RPMI7951 (cell line): ENCODE data around the gene SURF1. TPM values are rescaled to one million over a fixed set of nuclear protein-coding genes. Genes with fewer than 3 reads are reported as not detected.

Source experiments
- DNase-seq: peaks from one replicate; pipeline ENCODE4 v3.0.0-alpha.2; 2012; ENCODE audit warnings: low read depth
- total RNA-seq: library from RNA; depleted of rRNA; stranded (reverse); fragments of >200 nt; shearing (Covaris generic); gene quantifications from 2 replicates; pipeline ENCODE4 v1.2.3, GENCODE V29; 2014

Gene SURF1
- total RNA-seq, 1 experiment from 2014 or later: 13.3 TPM

- DNase-seq: no peak
Measured at GRCh38 chr9:133362359-133363044, 6.2 kb upstream of the SURF1 start.

DNA sequence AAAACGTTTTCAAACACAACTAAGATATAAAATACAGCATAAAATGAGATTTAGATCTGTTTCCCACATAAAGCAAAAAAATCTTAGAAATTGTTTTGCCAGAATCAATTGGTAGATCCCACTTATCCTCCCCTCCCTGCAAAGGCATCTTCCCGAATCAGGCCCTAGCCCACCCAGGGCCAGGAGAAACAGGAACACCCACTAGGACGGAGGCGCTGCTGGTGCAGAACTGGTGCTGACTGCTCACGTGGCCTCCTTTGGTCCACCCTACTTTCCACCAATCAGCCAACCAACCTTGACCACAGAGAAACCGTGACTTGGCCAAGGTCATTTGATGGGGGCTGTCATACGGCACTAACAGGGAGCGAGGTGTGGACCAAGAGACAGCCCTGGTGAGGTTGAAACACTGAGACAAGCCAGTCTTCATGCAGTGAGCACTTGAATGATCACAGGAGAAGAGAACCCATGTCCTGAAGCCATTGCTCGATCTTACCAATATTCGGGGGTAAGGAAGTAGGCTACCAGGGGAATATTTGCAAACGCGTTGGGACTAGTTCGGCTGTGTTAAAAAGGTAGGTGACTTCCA is 5.3 kb upstream of the SURF1 start:
- DNase-seq: no peak

- no peak for DNase-seq
Measured at GRCh38 chr9:133360400-133361393, 4.4 kb upstream of the SURF1 start.

- no peak for DNase-seq
Measured at GRCh38 chr9:133359399-133360175, 3.3 kb upstream of the SURF1 start.

DNA sequence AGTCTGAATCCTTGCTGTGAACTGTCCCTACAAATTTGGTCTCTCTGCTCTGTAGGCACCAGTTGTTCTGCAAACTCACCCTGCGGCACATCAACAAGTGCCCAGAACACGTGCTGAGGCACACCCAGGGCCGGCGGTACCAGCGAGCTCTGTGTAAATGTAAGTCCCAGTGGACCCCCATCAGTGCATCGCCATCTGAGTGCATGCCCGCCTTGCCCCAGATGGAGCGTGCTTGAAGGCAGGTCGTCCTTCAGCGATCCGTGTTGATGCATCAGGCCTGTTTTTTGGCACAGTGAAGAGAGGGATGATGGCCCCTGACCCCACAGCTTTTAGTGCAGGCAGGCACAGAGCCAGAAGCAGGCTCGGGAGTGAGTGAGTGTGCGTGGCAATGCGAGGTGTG is 1.4 kb upstream of the SURF1 start:
- DNase-seq: no peak

DNA sequence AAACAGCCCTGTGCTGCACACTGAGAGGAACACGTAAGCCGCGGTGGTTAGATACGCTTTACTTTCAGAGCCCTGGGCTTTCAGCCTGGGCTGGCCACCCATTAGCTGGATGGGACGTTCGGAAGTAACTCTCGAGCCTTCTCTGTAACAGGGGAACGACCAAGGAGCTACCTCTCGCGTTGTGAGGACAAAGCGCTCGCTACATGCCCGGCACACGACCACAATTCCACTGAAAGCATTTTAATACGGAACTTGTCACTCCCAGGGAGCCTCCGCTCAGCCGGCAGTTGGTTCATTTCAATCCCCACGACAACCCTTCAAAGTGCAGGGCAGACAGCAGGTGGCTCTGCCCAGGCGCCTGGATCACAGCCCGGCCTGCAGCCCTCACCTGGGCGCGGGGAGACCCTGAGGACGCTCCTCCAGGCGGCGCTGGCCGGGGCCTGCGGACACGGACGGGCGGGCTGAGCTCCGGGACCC is 368 bp downstream of the SURF1 start:
- DNase-seq: no peak

- no peak for DNase-seq
Measured at GRCh38 chr9:133354766-133355165, 1.5 kb downstream of the SURF1 start.

DNA sequence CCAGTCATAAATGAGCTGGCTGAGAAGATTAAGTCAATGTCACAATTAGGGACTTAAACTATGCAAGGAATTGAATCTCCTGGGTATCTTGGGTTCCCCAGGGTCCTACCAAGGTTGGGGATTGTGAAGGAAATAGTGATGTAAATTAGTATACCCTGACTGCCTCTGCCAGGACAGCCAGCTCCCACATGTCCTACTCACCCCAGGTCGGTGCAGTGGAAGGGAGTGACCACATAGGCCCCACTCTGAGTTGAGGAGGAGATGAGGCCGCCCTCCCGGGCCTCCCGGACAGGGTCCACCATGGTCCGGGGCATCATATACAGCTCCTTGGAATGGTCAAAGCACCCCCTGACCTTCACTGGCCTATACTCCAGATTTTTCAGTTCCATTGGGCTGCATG is 2.7 kb downstream of the SURF1 start:
- no peak for DNase-seq

- no peak for DNase-seq
Measured at GRCh38 chr9:133352635-133353340, 3.5 kb downstream of the SURF1 start.

DNA sequence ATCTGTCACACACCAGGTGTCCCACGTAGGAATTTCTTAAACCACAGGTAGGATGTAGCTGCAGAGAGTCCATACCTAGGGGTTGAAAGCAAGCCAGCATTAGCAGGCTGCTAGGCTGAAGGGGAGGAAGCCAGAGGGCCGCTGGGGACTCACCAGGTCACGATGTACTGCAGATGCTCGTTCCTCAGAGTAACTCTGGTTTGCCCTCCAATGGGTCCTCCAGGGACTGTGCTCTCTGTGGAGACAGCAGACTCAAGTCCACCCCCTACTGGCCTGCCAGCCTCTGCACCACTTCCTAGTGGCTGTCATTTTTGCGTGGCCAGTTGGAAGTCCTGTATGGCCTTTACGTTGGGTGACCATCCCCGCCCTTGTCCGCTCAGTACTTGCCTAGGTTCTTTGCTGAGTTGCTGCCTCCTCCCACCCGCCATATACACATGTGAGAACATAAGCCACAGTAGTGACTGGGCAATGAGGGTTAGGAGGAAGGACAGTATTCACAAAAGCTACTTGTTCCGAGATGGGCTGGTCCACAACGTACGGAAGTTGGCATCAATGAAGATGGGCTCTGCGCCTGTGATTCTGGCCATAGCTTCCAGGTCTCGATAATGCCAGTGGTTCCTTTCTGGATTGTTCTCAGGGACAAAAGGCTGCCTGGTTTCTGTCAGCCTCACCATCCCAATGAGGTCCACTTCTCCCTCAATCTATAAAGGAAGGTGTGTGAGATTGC is 4.2 kb downstream of the SURF1 start:
- peak; percentile 60 for DNase-seq

DNA sequence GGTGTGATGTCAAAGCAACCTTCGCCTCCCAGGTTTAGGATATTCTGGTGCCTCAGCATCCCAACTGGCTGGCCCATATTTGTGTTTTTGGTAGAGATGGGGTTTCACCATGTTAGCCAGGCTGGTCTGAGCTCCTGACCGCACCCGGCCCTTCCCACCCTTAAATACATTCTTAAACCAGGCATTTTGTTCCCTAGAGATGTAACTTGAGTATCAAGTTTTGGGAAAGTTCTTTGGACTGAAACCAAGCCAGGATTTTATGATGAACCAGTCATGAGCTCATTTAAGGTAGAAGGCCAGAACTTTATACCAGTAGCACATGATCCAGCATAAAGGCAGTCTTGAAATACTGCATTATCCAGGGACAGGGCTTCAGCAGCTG is 4.8 kb downstream of the SURF1 start:
- no peak for DNase-seq

GRCh38 chr9:133349965-133350616 is 6.2 kb downstream of the SURF1 start:
- DNase-seq: no peak

GRCh38 chr9:133348718-133349573 is 7.3 kb downstream of the SURF1 start:
- no peak for DNase-seq

DNA sequence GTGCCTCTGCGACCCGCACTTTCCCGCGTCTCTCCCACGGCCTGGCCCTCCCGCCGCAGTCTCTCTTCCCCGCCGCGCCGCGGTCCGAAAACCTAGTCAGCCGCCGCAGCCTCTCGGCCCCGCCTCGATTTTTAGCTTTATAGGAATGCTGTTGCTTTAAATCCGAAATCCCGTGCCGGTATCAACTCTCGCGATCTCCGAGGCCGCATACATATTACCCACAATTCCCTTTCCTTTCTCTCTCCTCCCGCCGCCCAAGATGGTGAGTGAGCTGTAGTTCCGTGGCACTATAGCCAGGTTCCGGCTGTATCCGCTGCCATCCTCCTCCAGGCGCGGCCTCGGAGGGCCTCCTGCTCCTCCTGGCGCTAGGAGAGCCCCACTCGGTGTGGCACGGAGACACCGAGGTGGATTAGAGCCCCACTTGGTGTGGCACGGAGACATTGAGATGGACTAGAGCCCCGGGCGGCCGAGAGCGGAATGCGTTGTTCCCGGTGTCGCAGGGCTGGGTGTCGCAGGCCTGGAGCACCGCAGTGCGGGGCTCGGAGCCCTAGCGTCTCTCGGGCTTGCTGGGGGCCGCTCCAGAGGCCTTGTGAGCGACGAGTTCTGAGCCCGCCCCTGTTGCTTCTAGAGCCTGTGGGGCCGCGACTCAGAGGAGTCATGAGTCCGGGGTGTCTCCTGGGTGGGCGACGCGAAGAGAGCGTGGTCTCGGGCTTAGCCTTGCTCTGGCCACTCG is 8.1 kb downstream of the SURF1 start, which contains the start of the genes MED22 and RPL7A:
Gene MED22 (minus strand): TSS at position 147 of the 733 bp plus-strand sequence. CDS start 1,469 bp downstream, outside the sequence.
Gene RPL7A (plus strand): TSS at position 234 of the 733 bp plus-strand sequence. CDS start 26 bp downstream, at position 260.
- peak; percentile 93 for DNase-seq

DNA sequence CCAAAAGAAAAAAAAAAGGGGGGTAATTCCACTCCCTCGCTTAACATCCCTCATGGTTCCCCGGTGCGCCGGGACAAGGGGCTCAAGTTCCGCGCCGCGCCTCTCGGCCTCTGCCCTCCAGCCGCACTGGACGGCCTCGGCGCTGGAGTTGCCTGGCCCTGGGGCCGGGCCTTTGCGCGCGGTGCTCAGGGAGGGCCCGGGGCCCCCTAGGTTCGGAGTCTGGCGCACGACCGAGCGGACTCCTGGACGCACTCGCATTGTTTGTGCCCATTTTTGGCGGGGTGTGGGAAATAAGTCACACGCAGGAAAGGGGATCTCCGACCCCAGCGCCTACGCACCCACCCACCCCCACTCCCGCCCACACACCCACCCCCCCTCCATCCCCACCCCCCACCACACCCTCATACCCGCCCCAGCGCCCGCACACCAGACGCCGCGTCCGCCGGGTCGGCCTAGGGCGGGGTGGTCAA is 8.7 kb downstream of the SURF1 start:
- DNase-seq: peak; percentile 35

DNA sequence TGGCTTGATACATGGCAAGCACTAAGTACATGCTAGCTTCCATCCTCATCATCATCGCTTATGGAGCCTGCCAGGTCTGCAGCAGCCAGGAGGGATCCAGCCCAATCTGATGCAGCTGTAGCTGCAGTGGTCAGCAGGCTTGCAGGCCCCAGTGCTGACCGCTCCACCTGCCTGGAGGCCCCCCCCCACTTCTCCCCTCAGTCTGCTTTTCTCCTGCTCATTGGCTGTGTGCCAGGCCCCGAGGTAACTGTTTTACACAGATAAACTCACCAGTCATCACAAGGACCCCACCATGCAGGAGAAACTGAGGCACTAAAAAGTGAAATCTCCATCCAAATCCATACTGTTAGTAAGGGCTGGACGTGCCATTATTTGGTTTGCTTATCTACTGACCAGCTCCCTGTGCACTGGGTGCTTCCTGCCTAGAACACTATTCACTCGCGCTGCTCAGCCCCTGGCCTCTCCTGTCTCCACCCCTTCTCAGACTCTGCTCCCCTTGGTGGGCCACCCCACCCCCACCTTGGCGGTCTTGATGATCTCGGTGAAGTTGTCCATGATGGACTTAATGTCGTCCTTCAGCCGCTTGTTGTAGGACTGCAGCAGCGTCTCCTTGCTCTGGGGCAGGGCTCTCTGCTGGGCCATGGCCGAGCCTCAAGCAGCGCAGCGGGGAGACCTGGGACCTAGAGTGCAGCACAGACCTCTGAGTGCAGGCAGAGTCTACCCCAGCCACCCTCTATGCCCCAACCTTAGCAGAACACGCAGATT is 10.1 kb downstream of the SURF1 start:
- no peak for DNase-seq

- DNase-seq: no peak
Measured at GRCh38 chr9:133345596-133345995, 10.7 kb downstream of the SURF1 start.
